Measurements from ENCODE around the gene PTPN11. TPM values are rescaled to one million over a fixed set of nuclear protein-coding genes. Genes with fewer than 3 reads are reported as not detected.

PTPN11 gene
- total and polyA plus RNA-seq, 4 donors, result 33.7 to 73.3 (median 36.4) TPM

GRCh38 chr12:112458330-112458729, 39.6 kb downstream of the PTPN11 start:
- H3K9me3 ChIP-seq (ENCODE audit: control insufficient read depth in 4 of 4, low read length in 3 of 4), result no peaks in the 10 kb centered on the region
- no peak overlapping the region for H3K4me3 ChIP-seq (ENCODE audit: low read depth in 1 of 3, low read length in 3 of 3)
- no peak overlapping the region for H3K9ac ChIP-seq (ENCODE audit: low read depth in 1 of 2, low read length in 2 of 2)
- TF ChIP-seq, protein P1, sequence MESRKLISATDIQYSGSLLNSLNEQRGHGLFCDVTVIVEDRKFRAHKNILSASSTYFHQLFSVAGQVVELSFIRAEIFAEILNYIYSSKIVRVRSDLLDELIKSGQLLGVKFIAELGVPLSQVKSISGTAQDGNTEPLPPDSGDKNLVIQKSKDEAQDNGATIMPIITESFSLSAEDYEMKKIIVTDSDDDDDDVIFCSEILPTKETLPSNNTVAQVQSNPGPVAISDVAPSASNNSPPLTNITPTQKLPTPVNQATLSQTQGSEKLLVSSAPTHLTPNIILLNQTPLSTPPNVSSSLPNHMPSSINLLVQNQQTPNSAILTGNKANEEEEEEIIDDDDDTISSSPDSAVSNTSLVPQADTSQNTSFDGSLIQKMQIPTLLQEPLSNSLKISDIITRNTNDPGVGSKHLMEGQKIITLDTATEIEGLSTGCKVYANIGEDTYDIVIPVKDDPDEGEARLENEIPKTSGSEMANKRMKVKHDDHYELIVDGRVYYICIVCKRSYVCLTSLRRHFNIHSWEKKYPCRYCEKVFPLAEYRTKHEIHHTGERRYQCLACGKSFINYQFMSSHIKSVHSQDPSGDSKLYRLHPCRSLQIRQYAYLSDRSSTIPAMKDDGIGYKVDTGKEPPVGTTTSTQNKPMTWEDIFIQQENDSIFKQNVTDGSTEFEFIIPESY (IDR thresholded peaks at IDR 0.05), result no peak
- TF ChIP-seq FOXA2 (IDR thresholded peaks at IDR 0.05), result no peak
- no peak for TF ChIP-seq NR2F2 (IDR thresholded peaks at IDR 0.05)
- TF ChIP-seq YY1 (IDR thresholded peaks at IDR 0.05), result no peak
- TF ChIP-seq HNF4A (conservative IDR thresholded peaks at IDR 0.05), result no peak
- TF ChIP-seq ATF3 (IDR thresholded peaks at IDR 0.05), result no peak
- TF ChIP-seq EGR1 (IDR thresholded peaks at IDR 0.05; ENCODE audit: low read depth in 2 of 2), result no peak
- no peak for TF ChIP-seq FOXA1 (IDR thresholded peaks at IDR 0.05)
- no peak for TF ChIP-seq MAX (IDR thresholded peaks at IDR 0.05)
- no peak for TF ChIP-seq SP1 (IDR thresholded peaks at IDR 0.05)
- TF ChIP-seq JUND (IDR thresholded peaks at IDR 0.05), result no peak
- DNase-seq (ENCODE audit: low spot score), result no peak
- 84% methylated on average over 4 of the region's 4 CpGs for WGBS
- H3K4me1 ChIP-seq (ENCODE audit: control insufficient read depth in 4 of 4, insufficient read depth in 4 of 4, low read length in 3 of 4), result no peaks in the 10 kb centered on the region
- peaks cover 3 to 40% (median 16%) of the 10 kb centered on the region in 4 donors for H3K36me3 ChIP-seq (ENCODE audit: control insufficient read depth in 4 of 4, insufficient read depth in 3 of 4, low read depth in 1 of 4, low read length in 3 of 4)
- H3K27me3 ChIP-seq (ENCODE audit: control insufficient read depth in 4 of 4, insufficient read depth in 4 of 4, low read length in 3 of 4), result no peaks in the 10 kb centered on the region
- no peak overlapping the region for H3K27ac ChIP-seq (ENCODE audit: low read depth in 1 of 2, low read length in 2 of 2)

DNA sequence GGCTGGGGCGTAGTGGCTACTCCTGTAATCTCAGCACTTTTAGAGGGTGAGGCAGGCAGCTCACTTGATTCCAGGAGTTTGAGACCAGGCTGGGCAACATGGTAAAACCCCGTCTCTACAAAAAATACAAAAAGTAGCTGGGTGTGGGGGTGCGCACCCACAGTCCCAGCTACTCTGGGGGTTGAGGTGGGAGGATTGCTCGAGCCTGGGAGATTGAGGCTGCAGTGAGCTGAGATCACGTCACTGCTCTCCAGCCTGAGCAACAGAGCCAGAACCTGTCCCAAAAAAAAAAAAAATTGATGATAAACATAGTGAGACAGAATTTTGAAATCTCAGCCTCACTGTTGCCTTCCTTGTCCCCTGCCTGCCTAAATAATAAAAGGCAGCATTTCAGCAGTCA, 40.0 kb downstream of the PTPN11 start:
- Histone ChIP-seq H3K4me1 (ENCODE audit: control insufficient read depth in 4 of 4, insufficient read depth in 4 of 4, low read length in 3 of 4) (no peaks in the 10 kb centered on the region), H3K36me3 (ENCODE audit: control insufficient read depth in 4 of 4, insufficient read depth in 3 of 4, low read depth in 1 of 4, low read length in 3 of 4) (peaks cover 3 to 40% (median 15%) of the 10 kb centered on the region in 4 donors), H3K9ac (ENCODE audit: low read depth in 1 of 2, low read length in 2 of 2) (no peak overlapping the region), H3K9me3 (ENCODE audit: control insufficient read depth in 4 of 4, low read length in 3 of 4) (no peaks in the 10 kb centered on the region), H3K27ac (ENCODE audit: low read depth in 1 of 2, low read length in 2 of 2) (no peak overlapping the region), H3K4me3 (ENCODE audit: low read depth in 1 of 3, low read length in 3 of 3) (no peak overlapping the region), H3K27me3 (ENCODE audit: control insufficient read depth in 4 of 4, insufficient read depth in 4 of 4, low read length in 3 of 4) (no peaks in the 10 kb centered on the region)
- TF ChIP-seq GABPA (IDR thresholded peaks at IDR 0.05 in 1 of 2, conservative IDR thresholded peaks at IDR 0.05 in 1 of 2) (no peak), JUND (IDR thresholded peaks at IDR 0.05) (no peak)
- 99% methylated on average over 5 of the region's 5 CpGs for WGBS
- no peak for DNase-seq (ENCODE audit: low spot score)

GRCh38 chr12:112463478-112463877, 44.7 kb downstream of the PTPN11 start:
- Histone ChIP-seq H3K36me3 (ENCODE audit: control insufficient read depth in 4 of 4, insufficient read depth in 3 of 4, low read depth in 1 of 4, low read length in 3 of 4) (peaks cover 0 to 4% (median 0%) of the 10 kb centered on the region in 4 donors), H3K4me3 (ENCODE audit: low read depth in 1 of 3, low read length in 3 of 3) (no peak overlapping the region), H3K27me3 (ENCODE audit: control insufficient read depth in 4 of 4, insufficient read depth in 4 of 4, low read length in 3 of 4) (no peaks in the 10 kb centered on the region), H3K27ac (ENCODE audit: low read depth in 1 of 2, low read length in 2 of 2) (no peak overlapping the region), H3K9ac (ENCODE audit: low read depth in 1 of 2, low read length in 2 of 2) (no peak overlapping the region), H3K9me3 (ENCODE audit: control insufficient read depth in 4 of 4, low read length in 3 of 4) (no peaks in the 10 kb centered on the region), H3K4me1 (ENCODE audit: control insufficient read depth in 4 of 4, insufficient read depth in 4 of 4, low read length in 3 of 4) (peaks cover 0 to 11% (median 7%) of the 10 kb centered on the region in 4 donors)
- WGBS, result 71% methylated on average over 2 of the region's 2 CpGs
- no peak for DNase-seq (ENCODE audit: low spot score)
- TF ChIP-seq RXRA (IDR thresholded peaks at IDR 0.05) (no peak), REST (IDR thresholded peaks at IDR 0.05) (no peak), EGR1 (IDR thresholded peaks at IDR 0.05; ENCODE audit: low read depth in 2 of 2) (no peak), SP1 (IDR thresholded peaks at IDR 0.05) (no peak), NR2F2 (IDR thresholded peaks at IDR 0.05) (no peak), GABPA (IDR thresholded peaks at IDR 0.05 in 1 of 2, conservative IDR thresholded peaks at IDR 0.05 in 1 of 2) (no peak), FOXA1 (IDR thresholded peaks at IDR 0.05) (no peak), HNF4G (IDR thresholded peaks at IDR 0.05) (no peak), MAX (IDR thresholded peaks at IDR 0.05) (no peak), TAF1 (conservative IDR thresholded peaks at IDR 0.05) (no peak), RAD21 (IDR thresholded peaks at IDR 0.05) (no peak)
- TF ChIP-seq, protein P2, sequence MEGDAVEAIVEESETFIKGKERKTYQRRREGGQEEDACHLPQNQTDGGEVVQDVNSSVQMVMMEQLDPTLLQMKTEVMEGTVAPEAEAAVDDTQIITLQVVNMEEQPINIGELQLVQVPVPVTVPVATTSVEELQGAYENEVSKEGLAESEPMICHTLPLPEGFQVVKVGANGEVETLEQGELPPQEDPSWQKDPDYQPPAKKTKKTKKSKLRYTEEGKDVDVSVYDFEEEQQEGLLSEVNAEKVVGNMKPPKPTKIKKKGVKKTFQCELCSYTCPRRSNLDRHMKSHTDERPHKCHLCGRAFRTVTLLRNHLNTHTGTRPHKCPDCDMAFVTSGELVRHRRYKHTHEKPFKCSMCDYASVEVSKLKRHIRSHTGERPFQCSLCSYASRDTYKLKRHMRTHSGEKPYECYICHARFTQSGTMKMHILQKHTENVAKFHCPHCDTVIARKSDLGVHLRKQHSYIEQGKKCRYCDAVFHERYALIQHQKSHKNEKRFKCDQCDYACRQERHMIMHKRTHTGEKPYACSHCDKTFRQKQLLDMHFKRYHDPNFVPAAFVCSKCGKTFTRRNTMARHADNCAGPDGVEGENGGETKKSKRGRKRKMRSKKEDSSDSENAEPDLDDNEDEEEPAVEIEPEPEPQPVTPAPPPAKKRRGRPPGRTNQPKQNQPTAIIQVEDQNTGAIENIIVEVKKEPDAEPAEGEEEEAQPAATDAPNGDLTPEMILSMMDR (IDR thresholded peaks at IDR 0.05; ENCODE audit: low read depth, low read length, missing input control), result no peak
- TF ChIP-seq, protein P1 (IDR thresholded peaks at IDR 0.05), result no peak

Measured in liver (tissue), 9 donors.